Renal cortex interstitium (tissue), 11 donors: Measurements from ENCODE around the gene BRPF3. TPM values are rescaled to one million over a fixed set of nuclear protein-coding genes. Genes with fewer than 3 reads are reported as not detected.
"Not testable (repeated sequence)": the region's sequence is repeated elsewhere in the genome, so short reads cannot be mapped to it uniquely, and the experiment has no call there.

Experiments
- DNase-seq, 11 donors: peaks; one replicate each; pipeline ENCODE4 v3.0.0-alpha.2; 2013; ENCODE audit warnings: low read depth in 9 of 11, low spot score in 4 of 11; ENCODE audit errors: extremely low read depth in 1 of 11
- polyA plus RNA-seq, 3 donors: library from polyadenylated mRNA; unstranded; fragments of 120-200 nt; gene quantifications; one replicate each; pipeline ENCODE4 v1.2.1, GENCODE V29; 2013; ENCODE audit not compliant: insufficient read length in 3 of 3

The BRPF3 gene
- polyA plus RNA-seq, 3 donors: 49.6 to 51.4 (median 50.6) TPM

GRCh38 chr6:36195471-36196112 lies 952 bp upstream of the BRPF3 start:
- peak in 1 of 11 donors; percentile 1 for DNase-seq

- peak; percentile 91 to 99 (median 97) for DNase-seq
Measured at GRCh38 chr6:36196880-36197548, 470 bp downstream of the BRPF3 start.

- DNase-seq: no peak
Measured at GRCh38 chr6:36197739-36198221, 1.2 kb downstream of the BRPF3 start.

- no peak for DNase-seq
Measured at GRCh38 chr6:36198986-36199385, 2.4 kb downstream of the BRPF3 start.

- DNase-seq: no peak
Measured at GRCh38 chr6:36200154-36200891, 3.8 kb downstream of the BRPF3 start.

GRCh38 chr6:36200998-36201596 lies 4.6 kb downstream of the BRPF3 start:
- DNase-seq: no peak

- no peak for DNase-seq
Measured at GRCh38 chr6:36201612-36202011, 5.1 kb downstream of the BRPF3 start.

DNA sequence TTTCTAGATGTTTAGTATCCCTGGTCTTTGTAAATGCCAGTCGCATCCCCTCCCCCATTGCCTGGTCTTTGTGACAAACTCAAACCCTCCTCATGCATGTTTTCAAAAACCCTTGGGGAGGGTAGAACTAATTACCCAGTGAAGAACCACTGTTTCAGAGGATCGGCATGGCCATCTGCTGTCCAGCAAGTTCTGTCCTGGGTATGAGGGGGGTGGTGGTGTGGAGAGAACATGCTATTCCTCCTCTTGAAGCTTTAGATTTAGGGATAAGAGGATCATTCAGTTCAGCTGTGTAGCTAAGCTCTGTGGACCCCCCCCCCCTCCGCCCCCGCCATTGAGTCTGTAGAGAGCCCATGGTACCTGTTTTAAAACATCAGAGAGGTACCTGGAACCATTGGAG lies 5.6 kb downstream of the BRPF3 start:
- no peak for DNase-seq

GRCh38 chr6:36204068-36204753 lies 7.7 kb downstream of the BRPF3 start:
- DNase-seq: no peak

- no peak for DNase-seq
Measured at GRCh38 chr6:36207155-36207554, 10.6 kb downstream of the BRPF3 start.

GRCh38 chr6:36209606-36210005 lies 13.1 kb downstream of the BRPF3 start:
- no peak for DNase-seq

- DNase-seq: no peak
Measured at GRCh38 chr6:36210182-36210581, 13.6 kb downstream of the BRPF3 start.

GRCh38 chr6:36210886-36211595 lies 14.5 kb downstream of the BRPF3 start:
- no peak for DNase-seq

DNA sequence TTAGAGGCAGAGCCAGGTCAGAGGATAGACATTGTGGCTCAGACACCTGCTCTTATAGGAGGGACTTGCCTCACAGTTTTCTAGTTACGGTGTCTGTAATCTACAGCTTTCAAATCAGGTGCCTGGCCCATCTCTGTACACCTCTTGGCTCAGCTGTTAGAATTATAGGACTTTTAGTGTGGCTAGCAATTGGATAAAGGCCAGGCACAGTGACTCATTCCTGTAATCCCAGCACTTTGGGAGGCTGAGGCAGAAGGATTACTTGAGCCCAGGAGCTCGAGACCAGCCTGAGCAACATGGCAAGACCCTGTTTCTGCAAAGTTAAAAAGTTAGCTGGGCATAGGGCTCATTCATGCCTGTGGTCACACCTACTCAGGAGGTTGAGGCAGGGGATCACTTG lies 20.0 kb downstream of the BRPF3 start:
- no peak for DNase-seq

- DNase-seq: no peak
Measured at GRCh38 chr6:36217188-36217587, 20.6 kb downstream of the BRPF3 start.

GRCh38 chr6:36217946-36218345 lies 21.4 kb downstream of the BRPF3 start:
- no peak for DNase-seq

GRCh38 chr6:36218516-36218915 lies 22.0 kb downstream of the BRPF3 start:
- DNase-seq: not testable (repeated sequence)

DNA sequence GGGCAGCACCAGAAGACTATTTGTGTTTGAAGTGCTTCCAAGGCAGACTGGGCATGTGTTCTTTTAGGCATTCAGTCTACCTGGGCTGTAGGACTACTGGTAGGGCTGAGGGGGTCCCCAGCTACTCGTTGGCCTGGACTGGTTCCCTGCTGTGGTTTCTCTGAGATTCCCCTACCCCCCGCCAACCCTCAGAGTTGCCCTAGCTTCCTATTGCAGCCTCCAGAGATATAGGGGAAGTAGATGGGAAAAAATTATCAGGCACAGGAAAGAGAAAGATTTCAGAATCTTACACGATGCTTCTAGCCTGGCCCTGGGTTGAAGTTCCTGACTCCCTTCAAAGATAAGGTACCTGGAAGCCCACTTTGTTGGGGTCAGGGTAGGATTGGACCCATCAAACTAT lies 22.5 kb downstream of the BRPF3 start:
- no peak for DNase-seq

GRCh38 chr6:36220226-36220625 lies 23.7 kb downstream of the BRPF3 start:
- no peak for DNase-seq
